Measurements from ENCODE around the gene ASTN2.
"Not testable (repeated sequence)": the region's sequence is repeated elsewhere in the genome, so short reads cannot be mapped to it uniquely, and the experiment has no call there.

ASTN2 gene

GRCh38 chr9:117073071-117073470 lies 341.8 kb downstream of the ASTN2 start:
- DNase-seq, result no peak

GRCh38 chr9:117072216-117072615 lies 342.6 kb downstream of the ASTN2 start:
- no peak for DNase-seq

- not testable (repeated sequence) for DNase-seq
Observed at GRCh38 chr9:117071673-117072207, 343.1 kb downstream of the ASTN2 start.

- no peak for DNase-seq
Observed at GRCh38 chr9:117063721-117064471, 351.0 kb downstream of the ASTN2 start.

GRCh38 chr9:117060963-117061362 lies 353.9 kb downstream of the ASTN2 start:
- DNase-seq, result no peak

GRCh38 chr9:117050007-117050406 lies 364.9 kb downstream of the ASTN2 start:
- no peak for DNase-seq

GRCh38 chr9:117046666-117047327 lies 368.1 kb downstream of the ASTN2 start:
- no peak for DNase-seq

GRCh38 chr9:117044241-117044640 lies 370.6 kb downstream of the ASTN2 start:
- DNase-seq, result no peak

GRCh38 chr9:117043159-117043558 lies 371.7 kb downstream of the ASTN2 start:
- DNase-seq, result no peak

- no peak for DNase-seq
Observed at GRCh38 chr9:117035546-117035945, 379.3 kb downstream of the ASTN2 start.

- DNase-seq, result no peak
Observed at GRCh38 chr9:117034866-117035265, 380.0 kb downstream of the ASTN2 start.

- DNase-seq, result no peak
Observed at GRCh38 chr9:117030254-117030768, 384.5 kb downstream of the ASTN2 start.

- no peak for DNase-seq
Observed at GRCh38 chr9:117029341-117029740, 385.5 kb downstream of the ASTN2 start.

- DNase-seq, result no peak
Observed at GRCh38 chr9:117028103-117028858, 386.6 kb downstream of the ASTN2 start.

GRCh38 chr9:117021906-117022305 lies 393.0 kb downstream of the ASTN2 start:
- no peak for DNase-seq

GRCh38 chr9:117018966-117019617 lies 395.8 kb downstream of the ASTN2 start:
- DNase-seq, result no peak

- DNase-seq, result no peak
Observed at GRCh38 chr9:117017414-117017985, 397.4 kb downstream of the ASTN2 start.

- DNase-seq, result no peak
Observed at GRCh38 chr9:117014061-117014460, 400.8 kb downstream of the ASTN2 start.

GRCh38 chr9:117013440-117013995 lies 401.3 kb downstream of the ASTN2 start:
- no peak for DNase-seq

GRCh38 chr9:117010061-117010460 lies 404.8 kb downstream of the ASTN2 start:
- no peak for DNase-seq

GRCh38 chr9:117008876-117009275 lies 406.0 kb downstream of the ASTN2 start:
- no peak for DNase-seq

GRCh38 chr9:117008461-117008860 lies 406.4 kb downstream of the ASTN2 start:
- DNase-seq, result no peak

Data from stimulated activated CD4-positive, alpha-beta T cell treated with anti-CD3 and anti-CD28 coated beads, Interleukin-2, amount 100 ng/mL, for 24 hours (primary cell).